Measurements from ENCODE around the gene PANK1. TPM values are rescaled to one million over a fixed set of nuclear protein-coding genes. Genes with fewer than 3 reads are reported as not detected.

The PANK1 gene
- total and polyA plus RNA-seq, 9 of the 15 experiments (the other 6 are each of a cell fraction or from before 2014, with no cell fraction given): 1.7 to 10.7 (median 6.5) TPM

- no peak for FAIRE-seq
- peak in 1 of 4 experiments; percentile 47 for DNase-seq (ENCODE audit: extremely low read depth in 1 of 4, low spot score in 3 of 4)
- Histone ChIP-seq H3K27me3 (ENCODE audit: control insufficient read depth in 2 of 2, insufficient read depth in 2 of 2, low read length in 2 of 2) (no peaks in the 10 kb centered on the region), H3K4me3 (no peak overlapping the region), H3K36me3 (ENCODE audit: control insufficient read depth, insufficient read depth, low read length) (no peaks in the 10 kb centered on the region), H3K27ac (ENCODE audit: extremely low read depth, low read depth, low read length) (no peak overlapping the region), H3K9ac (ENCODE audit: insufficient read depth in 1 of 2, low read depth in 2 of 2, low read length in 2 of 2) (no peak overlapping the region), H3K9me1 (ENCODE audit: control insufficient read depth, insufficient read depth, low read length) (no peaks in the 10 kb centered on the region), H4K20me1 (replicated peaks; ENCODE audit: control insufficient read depth, insufficient read depth, low read length) (no peaks in the 10 kb centered on the region), H3K9me3 (replicated peaks; ENCODE audit: control insufficient read depth, insufficient read depth, low read depth, low read length) (no peaks in the 10 kb centered on the region), H3K4me2 (ENCODE audit: insufficient read depth, low read length) (no peak overlapping the region), H2AFZ (ENCODE audit: low read depth, low read length) (peak overlapping the region; percentile 61), H3K4me1 (replicated peaks in 1 of 2; ENCODE audit: control insufficient read depth in 2 of 2, insufficient read depth in 2 of 2, low read length in 2 of 2) (peaks cover 0 to 16% of the 10 kb centered on the region in 2 experiments; a peak in 2 of 5 replicates), H3K79me2 (ENCODE audit: control insufficient read depth, insufficient read depth, low read length) (no peaks in the 10 kb centered on the region)
- WGBS (ENCODE audit: insufficient coverage, low coverage, missing lambda C conversion rate): 31% methylated on average over 5 of the region's 5 CpGs
- peak; percentile 78 for ATAC-seq
- POLR2A ChIA-PET: interaction anchor here (0.7 kb wide), 1 partner anchor 42 kb away, joined by 3 read pairs; no protein-coding TSS in a partner anchor
- in situ Hi-C loops (cut with MboI): no loop called here
- CTCF ChIA-PET (ENCODE audit: low intra/inter-chr PET ratio): no interaction called here
- BruUV-seq (replicated peaks): no TSS peak
- intact Hi-C loops (cut with micrococcal nuclease): no loop called here
- no peak for TF ChIP-seq KDM4B (IDR thresholded peaks at IDR 0.05; ENCODE audit: borderline replicate concordance in 2 of 2, low read depth in 1 of 2)
- no peak for TF ChIP-seq ATF3 (IDR thresholded peaks at IDR 0.05)
- no peak for TF ChIP-seq ATF3 (CRISPR knock-in tag; conservative IDR thresholded peaks at IDR 0.05)
- TF ChIP-seq PKNOX1 (IDR thresholded peaks at IDR 0.05): peak; percentile 82
- no peak for TF ChIP-seq ZNF347 (CRISPR knock-in tag; IDR thresholded peaks at IDR 0.05; ENCODE audit: low read depth)
- no peak for TF ChIP-seq MLX (CRISPR knock-in tag; conservative IDR thresholded peaks at IDR 0.05)
- TF ChIP-seq TFE3 (CRISPR knock-in tag; IDR thresholded peaks at IDR 0.05): peak; percentile 70
- no peak for TF ChIP-seq ZNF398 (CRISPR knock-in tag; IDR thresholded peaks at IDR 0.05)
- TF ChIP-seq JUNB (CRISPR knock-in tag; conservative IDR thresholded peaks at IDR 0.05): no peak
- no peak for TF ChIP-seq CGGBP1 (CRISPR knock-in tag; IDR thresholded peaks at IDR 0.05)
- no peak for TF ChIP-seq CC2D1A (IDR thresholded peaks at IDR 0.05)
- no peak for TF ChIP-seq TRIM24 (IDR thresholded peaks at IDR 0.05)
- TF ChIP-seq RAD51 (IDR thresholded peaks at IDR 0.05; ENCODE audit: borderline replicate concordance, low read depth): peak; percentile 43; the same call in 1 of the 2 replicates
- peak; percentile 65 for TF ChIP-seq MEIS2 (IDR thresholded peaks at IDR 0.05; ENCODE audit: partially characterized antibody)
- no peak for TF ChIP-seq HDGF (IDR thresholded peaks at IDR 0.05)
- TF ChIP-seq CAMTA2 (CRISPR knock-in tag; conservative IDR thresholded peaks at IDR 0.05): no peak
Measured at GRCh38 chr10:89651205-89651915, 6.3 kb upstream of the PANK1 start.
